Motor neuron (in vitro differentiated cells): ENCODE measurements around the gene SLC16A6. TPM values are rescaled to one million over a fixed set of nuclear protein-coding genes. Genes with fewer than 3 reads are reported as not detected.
"Not testable (repeated sequence)": the region's sequence is repeated elsewhere in the genome, so short reads cannot be mapped to it uniquely, and the experiment has no call there.

Experiments
- ATAC-seq, 8 experiments: fragments of 200-7000 bp; cut with Tn5 transposase; replicated peaks in 6 of 8; 2 replicates each; pipeline ENCODE4 v1.8.0; 2021; ENCODE audit warnings: mild to moderate bottlenecking in 8 of 8, moderate library complexity in 8 of 8
- H3K27ac ChIP-seq, 2 donors: fragments of 250-450 bp; sonication (Bioruptor Pico); 2 replicates each; pipeline ENCODE4 v1.9.0; 2021; ENCODE audit warnings: antibody characterized with exemption in 2 of 2, mild to moderate bottlenecking in 2 of 2, moderate library complexity in 1 of 2
- H3K4me1 ChIP-seq, 2 donors: fragments of 250-450 bp; sonication (Bioruptor Pico); replicated peaks in 1 of 2; 2 replicates each; pipeline ENCODE4 v1.6.1; 2021; ENCODE audit warnings: antibody characterized with exemption in 2 of 2, mild to moderate bottlenecking in 2 of 2, moderate library complexity in 1 of 2
- H3K4me3 ChIP-seq, 5 donors: fragments of 250-450 bp; sonication (Bioruptor Pico); 2 replicates each; pipeline ENCODE4 v1.9.0; 2021; ENCODE audit warnings: antibody characterized with exemption in 5 of 5, mild to moderate bottlenecking in 5 of 5, moderate library complexity in 4 of 5
- WGBS, 10 experiments: fragments of 450-650 bp; shearing (Covaris generic); methylation state at CpG; one replicate each; pipeline ENCODE4 v1.0.0; 2022; 5-methylcytosine and 5-hydroxymethylcytosine counted together
- in situ Hi-C, 9 experiments: fragments of 400-800 bp; cut with MboI; loops; one replicate each; pipeline ENCODE4 v1.15.0; 2021; ENCODE audit warnings: low sequenced_read_pairs in 9 of 9, low pct_unique_long_range_greater_than_20kb in 2 of 9; ENCODE audit not compliant: unreplicated experiment in 9 of 9
- total RNA-seq, 8 experiments: library from RNA; unstranded; fragments of 300-600 nt; gene quantifications; 2 replicates each; pipeline versions ENCODE4 v1.2.3 to v1.2.4, GENCODE V29; 2022

SLC16A6 gene, protein sequence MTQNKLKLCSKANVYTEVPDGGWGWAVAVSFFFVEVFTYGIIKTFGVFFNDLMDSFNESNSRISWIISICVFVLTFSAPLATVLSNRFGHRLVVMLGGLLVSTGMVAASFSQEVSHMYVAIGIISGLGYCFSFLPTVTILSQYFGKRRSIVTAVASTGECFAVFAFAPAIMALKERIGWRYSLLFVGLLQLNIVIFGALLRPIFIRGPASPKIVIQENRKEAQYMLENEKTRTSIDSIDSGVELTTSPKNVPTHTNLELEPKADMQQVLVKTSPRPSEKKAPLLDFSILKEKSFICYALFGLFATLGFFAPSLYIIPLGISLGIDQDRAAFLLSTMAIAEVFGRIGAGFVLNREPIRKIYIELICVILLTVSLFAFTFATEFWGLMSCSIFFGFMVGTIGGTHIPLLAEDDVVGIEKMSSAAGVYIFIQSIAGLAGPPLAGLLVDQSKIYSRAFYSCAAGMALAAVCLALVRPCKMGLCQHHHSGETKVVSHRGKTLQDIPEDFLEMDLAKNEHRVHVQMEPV
- 10 to 100 TPM in 4 of 8 experiments, 1 to 10 TPM in 4; 4.3 to 25.6 (median 9.7) TPM for total RNA-seq

DNA sequence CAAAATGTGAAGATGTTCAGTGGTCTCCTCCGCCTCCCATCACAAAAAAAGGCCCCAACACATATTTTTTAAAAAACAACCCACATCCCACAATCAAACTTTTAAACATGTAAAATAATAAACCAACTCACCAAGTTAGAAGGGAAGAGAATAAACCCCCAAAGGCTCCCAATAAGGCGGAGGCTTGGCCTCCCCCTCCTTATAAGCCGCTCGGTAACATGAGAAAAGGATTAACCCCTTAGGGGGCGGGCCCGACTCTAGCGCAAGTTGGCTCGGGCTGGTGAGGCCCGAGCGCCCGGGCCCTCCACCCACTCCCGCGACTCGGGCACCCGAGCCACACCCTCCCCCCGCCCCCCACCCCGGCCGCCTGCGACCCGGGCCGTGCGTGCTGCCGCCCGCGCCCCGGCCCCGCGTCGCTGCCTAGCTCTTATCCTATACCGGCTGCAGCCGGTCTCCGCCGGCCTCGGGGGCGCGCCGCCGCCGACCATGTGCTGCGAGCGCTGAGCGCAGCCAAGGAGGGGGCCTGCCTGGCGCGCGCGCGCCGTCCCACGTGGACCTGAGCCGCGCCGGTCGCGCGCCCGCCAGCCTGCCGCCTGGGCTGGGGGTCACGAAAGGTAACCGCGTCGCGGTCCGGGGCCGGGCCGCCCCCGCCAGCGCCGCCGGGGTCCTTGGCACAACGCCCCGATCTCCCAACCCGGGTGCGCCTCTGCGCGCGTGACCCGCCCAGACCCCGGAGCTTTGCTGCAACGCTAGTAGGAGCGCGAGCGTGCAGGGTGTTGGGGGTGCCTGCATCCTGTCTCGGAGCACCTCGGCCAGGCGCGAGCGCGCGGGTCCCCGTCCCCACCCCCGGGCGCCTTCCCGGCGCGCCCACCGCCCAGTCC lies at the start of gene SLC16A6, which contains the start of gene ARSG:
Gene SLC16A6 (minus strand): TSS at position 173 of the 881 bp plus-strand sequence. CDS start 12,807 bp downstream, outside the sequence.
Gene ARSG (plus strand): TSS at position 541 of the 881 bp plus-strand sequence. CDS start 15,999 bp downstream, outside the sequence.
- Histone ChIP-seq H3K4me1 (peaks cover 17 to 18% of the 10 kb centered on the region in 2 donors), H3K27ac (peak within 1 kb of the TSS; percentile 91 to 94), H3K4me3 (peak within 1 kb of the TSS; percentile 55 to 84 (median 69))
- in situ Hi-C loops = loop anchor here in 1 of 9 experiments (25.0 kb wide), 1 partner anchor 146 kb away; no protein-coding TSS in a partner anchor
- WGBS, 10 experiments = 0 to 7% (median 0%) methylated on average over 1 to 14 of the region's 96 CpGs; no CpG with 5 or more reads in 5 of the 10 experiments
- ATAC-seq = peak; percentile 75 to 85 (median 82)

DNA sequence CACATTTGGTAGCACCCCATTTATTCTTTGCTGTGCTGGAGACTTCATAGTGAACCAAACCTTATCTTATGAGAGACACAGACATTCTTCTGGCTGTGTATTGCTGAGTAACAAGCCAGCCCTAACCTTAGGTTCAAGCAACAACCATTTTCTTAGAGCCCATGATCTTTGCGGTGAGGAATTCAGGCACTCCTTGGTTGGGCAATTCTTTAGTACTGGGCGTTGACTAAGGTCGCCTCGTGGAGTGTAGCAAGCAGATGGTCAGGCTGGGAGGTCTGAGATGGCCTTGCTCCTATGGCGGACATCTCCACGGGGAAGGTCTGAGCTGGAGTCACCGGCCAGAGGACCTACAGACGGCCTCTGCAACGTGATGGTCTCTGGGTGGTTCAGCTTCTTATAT lies 43.5 kb upstream of the SLC16A6 start:
- in situ Hi-C loops = no loop called here
- H3K4me3 ChIP-seq = no peak overlapping the region
- 61 to 100% (median 93%) methylated on average over 1 to 7 of the region's 9 CpGs; no CpG with 5 or more reads in 2 of the 10 experiments for WGBS, 10 experiments
- ATAC-seq = peak in 1 of 8 experiments; percentile 34
- no peak overlapping the region for H3K27ac ChIP-seq
- no peaks in the 10 kb centered on the region for H3K4me1 ChIP-seq

- H3K4me1 ChIP-seq, in situ Hi-C loops, H3K4me3 ChIP-seq: not testable (repeated sequence)
- 36 to 100% (median 65%) methylated on average over 1 to 12 of the region's 12 CpGs; no CpG with 5 or more reads in 1 of the 10 experiments for WGBS, 10 experiments
- H3K27ac ChIP-seq = peak overlapping the region in 1 of 2 donors; percentile 18
- peak in 1 of 8 experiments; percentile 9 for ATAC-seq
Measured at GRCh38 chr17:68331932-68332331, 41.0 kb upstream of the SLC16A6 start.

GRCh38 chr17:68329331-68329730 lies 38.4 kb upstream of the SLC16A6 start:
- H3K4me3 ChIP-seq = no peak overlapping the region
- WGBS, 10 experiments = 71 to 92% (median 83%) methylated on average over 2 to 4 of the region's 7 CpGs; no CpG with 5 or more reads in 3 of the 10 experiments
- H3K4me1 ChIP-seq = no peaks in the 10 kb centered on the region
- in situ Hi-C loops = no loop called here
- H3K27ac ChIP-seq = no peak overlapping the region
- no peak for ATAC-seq

DNA sequence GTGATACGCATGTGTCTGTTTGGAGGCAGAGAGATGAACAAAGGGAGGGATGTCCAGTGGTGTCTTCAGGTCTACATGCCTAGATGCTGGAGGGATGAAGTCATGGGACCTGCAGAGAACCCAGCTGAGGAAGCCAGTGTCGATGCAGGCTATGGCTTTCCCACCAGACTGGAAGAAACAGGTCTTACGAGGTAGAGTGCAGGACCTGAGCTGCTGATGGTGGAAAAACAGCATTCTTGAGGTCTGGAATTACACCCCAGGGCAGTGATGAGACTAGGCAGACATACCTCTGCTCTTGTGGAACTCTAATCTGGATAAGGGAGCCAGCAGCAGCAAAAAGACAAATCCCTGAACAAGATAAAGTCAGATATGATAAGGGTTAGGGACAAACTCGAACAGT lies 37.7 kb upstream of the SLC16A6 start:
- 51 to 100% (median 96%) methylated on average over 1 to 4 of the region's 4 CpGs; no CpG with 5 or more reads in 2 of the 10 experiments for WGBS, 10 experiments
- peak in 1 of 8 experiments; percentile 39 for ATAC-seq
- in situ Hi-C loops = no loop called here

DNA sequence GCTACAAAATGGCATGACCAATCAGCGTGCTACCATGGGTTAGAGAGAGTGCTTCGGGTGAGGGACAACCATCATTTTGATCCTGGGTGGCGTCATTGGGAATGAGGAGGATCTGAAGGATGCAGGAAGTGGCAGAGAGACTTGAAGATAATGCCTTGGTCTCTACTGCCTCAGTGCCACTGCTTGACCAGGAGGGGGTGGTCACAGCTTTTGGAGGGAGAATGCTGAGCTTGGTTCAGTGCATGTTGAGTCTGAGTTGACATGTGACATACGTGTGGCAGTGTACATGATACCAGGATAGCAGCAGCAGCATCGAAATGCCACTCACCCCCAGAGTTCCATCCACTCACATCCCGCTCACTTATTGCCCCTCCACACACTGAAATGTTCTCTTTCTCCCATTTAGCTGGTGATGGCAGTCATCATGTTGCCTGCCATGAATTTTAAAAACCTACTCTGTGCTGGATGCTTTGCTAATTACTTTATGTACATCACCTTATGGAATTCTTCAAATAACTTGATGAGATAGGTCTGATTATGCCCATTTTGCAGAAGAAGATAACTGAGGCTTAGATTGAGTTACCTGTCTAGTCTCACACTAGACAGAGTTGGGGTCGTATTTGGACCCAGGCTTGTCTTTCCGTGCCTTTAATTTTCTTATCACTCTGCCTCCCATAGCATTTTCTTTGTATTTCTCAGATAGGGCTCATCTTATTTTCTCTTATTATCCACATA lies 37.1 kb upstream of the SLC16A6 start:
- no peak for ATAC-seq
- no peaks in the 10 kb centered on the region for H3K4me1 ChIP-seq
- in situ Hi-C loops = no loop called here
- no peak overlapping the region for H3K27ac ChIP-seq
- 33 to 100% (median 92%) methylated on average over 1 to 7 of the region's 8 CpGs; no CpG with 5 or more reads in 1 of the 10 experiments for WGBS, 10 experiments
- no peak overlapping the region for H3K4me3 ChIP-seq

More for the DNA sequence above, 37.7 kb upstream of the SLC16A6 start:
- Histone ChIP-seq H3K4me3 (no peak overlapping the region), H3K4me1 (no peaks in the 10 kb centered on the region), H3K27ac (no peak overlapping the region)

- Histone ChIP-seq H3K4me3 (no peak overlapping the region), H3K27ac (no peak overlapping the region), H3K4me1 (peaks cover 5 to 6% of the 10 kb centered on the region in 2 donors)
- ATAC-seq = peak in 2 of 8 experiments; percentile 67 to 72
- in situ Hi-C loops = no loop called here
- 20 to 96% (median 69%) methylated on average over 2 to 4 of the region's 5 CpGs; no CpG with 5 or more reads in 7 of the 10 experiments for WGBS, 10 experiments
Measured at GRCh38 chr17:68326681-68327080, 35.8 kb upstream of the SLC16A6 start.

DNA sequence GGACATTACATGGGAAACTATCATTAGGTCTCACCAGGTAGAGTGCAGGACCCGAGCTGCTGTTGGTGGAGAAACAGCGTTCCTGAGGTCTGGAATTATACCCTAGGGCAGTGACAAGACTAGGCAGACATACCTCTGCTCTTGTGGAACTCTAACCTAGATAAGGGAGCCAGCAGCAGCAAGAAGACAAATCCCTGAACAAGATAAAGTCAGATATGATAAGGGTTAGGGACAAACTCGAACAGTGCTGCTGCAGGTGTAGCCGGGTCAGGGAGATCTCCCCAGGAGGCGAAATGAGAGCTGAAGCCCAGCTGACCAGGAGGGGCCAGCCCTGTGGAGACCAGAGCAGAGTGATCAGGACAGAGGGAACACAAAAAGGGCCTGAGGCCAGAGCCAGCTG lies 35.0 kb upstream of the SLC16A6 start:
- Histone ChIP-seq H3K27ac (no peak overlapping the region), H3K4me1 (peaks cover 10 to 12% of the 10 kb centered on the region in 2 donors), H3K4me3 (no peak overlapping the region)
- WGBS, 10 experiments = 68 to 100% (median 92%) methylated on average over 1 to 4 of the region's 5 CpGs; no CpG with 5 or more reads in 3 of the 10 experiments
- in situ Hi-C loops = no loop called here
- no peak for ATAC-seq

DNA sequence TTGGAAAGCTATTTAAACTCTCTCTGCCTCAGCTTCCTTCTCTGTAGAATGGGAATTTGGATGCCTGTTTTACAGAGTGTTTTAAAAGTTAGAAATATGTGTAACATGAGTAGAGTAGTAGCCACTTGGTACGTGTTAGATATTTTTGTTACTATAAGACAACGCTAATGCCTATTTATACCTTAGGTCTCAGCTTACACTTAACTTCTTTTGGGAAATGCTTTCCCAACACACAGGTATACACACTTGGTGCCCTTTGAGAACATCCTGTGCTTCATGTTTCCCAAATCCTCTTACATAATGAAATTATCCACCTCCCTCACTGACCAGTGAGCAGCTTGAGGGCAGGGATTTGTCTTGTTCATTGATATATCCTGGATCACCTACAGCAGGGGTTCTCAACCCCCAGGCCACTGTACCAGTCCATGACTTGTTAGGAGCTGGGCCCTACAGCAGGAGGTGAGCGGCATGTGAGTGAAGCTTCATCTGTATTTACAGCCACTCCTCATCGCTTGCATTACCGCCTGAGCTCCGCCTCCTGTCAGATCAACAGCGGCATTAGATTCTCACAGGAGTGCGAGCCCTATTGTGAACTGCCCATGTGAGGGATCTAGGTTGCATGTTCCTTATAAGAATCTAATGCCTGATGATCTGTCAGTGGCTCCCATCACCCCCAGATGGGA lies 33.9 kb upstream of the SLC16A6 start:
- 91 to 100% (median 95%) methylated on average over 1 to 7 of the region's 8 CpGs; no CpG with 5 or more reads in 1 of the 10 experiments for WGBS, 10 experiments
- in situ Hi-C loops = no loop called here
- no peak for ATAC-seq
- Histone ChIP-seq H3K27ac (no peak overlapping the region), H3K4me3 (no peak overlapping the region), H3K4me1 (peaks cover 13 to 20% of the 10 kb centered on the region in 2 donors)

DNA sequence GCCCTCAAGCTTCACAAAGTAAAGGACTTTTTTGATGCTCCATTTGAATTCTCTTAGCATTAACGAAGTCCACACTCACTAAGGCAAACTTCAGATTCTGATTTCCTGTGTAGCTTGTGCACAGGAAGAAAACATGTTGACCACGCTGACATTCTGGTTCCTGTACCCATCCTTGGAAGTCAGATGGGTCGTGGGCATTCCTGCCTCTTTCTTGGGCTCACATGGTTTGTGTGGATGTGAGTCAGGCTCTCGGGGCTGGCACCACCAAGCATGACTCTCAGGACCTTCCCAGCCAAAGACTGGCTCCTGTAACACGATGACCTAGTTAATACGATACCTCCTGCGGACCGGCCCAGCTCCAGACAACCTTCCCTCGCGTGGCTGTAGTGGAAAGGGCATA lies 33.2 kb upstream of the SLC16A6 start:
- in situ Hi-C loops = no loop called here
- WGBS, 10 experiments = 60 to 99% (median 77%) methylated on average over 3 to 9 of the region's 10 CpGs; no CpG with 5 or more reads in 2 of the 10 experiments
- no peak for ATAC-seq

GRCh38 chr17:68322630-68323029 lies 31.7 kb upstream of the SLC16A6 start:
- 35 to 87% (median 71%) methylated on average over 2 to 3 of the region's 3 CpGs; no CpG with 5 or more reads in 2 of the 10 experiments for WGBS, 10 experiments
- no peak overlapping the region for H3K27ac ChIP-seq

More for the DNA sequence above, 33.2 kb upstream of the SLC16A6 start:
- peaks cover 20 to 27% of the 10 kb centered on the region in 2 donors for H3K4me1 ChIP-seq
- H3K4me3 ChIP-seq = no peak overlapping the region
- no peak overlapping the region for H3K27ac ChIP-seq

More at GRCh38 chr17:68322630-68323029, 31.7 kb upstream of the SLC16A6 start:
- in situ Hi-C loops = no loop called here
- H3K4me1 ChIP-seq = peaks cover 35 to 42% of the 10 kb centered on the region in 2 donors
- no peak overlapping the region for H3K4me3 ChIP-seq
- ATAC-seq = no peak
